IPS-NIHi7 (cell line): Measurements from ENCODE around the gene DHX15.
"Not testable (repeated sequence)": the region's sequence is repeated elsewhere in the genome, so short reads cannot be mapped to it uniquely, and the experiment has no call there.

Experiments
- DNase-seq: peaks from one replicate; pipeline ENCODE4 v3.0.0; 2012; ENCODE audit warnings: mixed read lengths; ENCODE audit errors: extremely low spot score

Gene DHX15

GRCh38 chr4:24544208-24544988, 40.0 kb downstream of the DHX15 start:
- DNase-seq, result no peak

GRCh38 chr4:24537025-24537424, 47.3 kb downstream of the DHX15 start:
- DNase-seq, result peak; percentile 20

GRCh38 chr4:24535399-24535798, 49.0 kb downstream of the DHX15 start:
- DNase-seq, result no peak

- no peak for DNase-seq
Measured at GRCh38 chr4:24533364-24533763, 51.0 kb downstream of the DHX15 start.

- no peak for DNase-seq
Measured at GRCh38 chr4:24529555-24529954, 54.8 kb downstream of the DHX15 start.

GRCh38 chr4:24527371-24527770, 57.0 kb downstream of the DHX15 start:
- no peak for DNase-seq

GRCh38 chr4:24521544-24521943, 62.8 kb downstream of the DHX15 start:
- no peak for DNase-seq

- DNase-seq, result no peak
Measured at GRCh38 chr4:24519649-24520048, 64.7 kb downstream of the DHX15 start.

- DNase-seq, result no peak
Measured at GRCh38 chr4:24517676-24518075, 66.7 kb downstream of the DHX15 start.

GRCh38 chr4:24516926-24517325, 67.4 kb downstream of the DHX15 start:
- no peak for DNase-seq

GRCh38 chr4:24515698-24516097, 68.7 kb downstream of the DHX15 start:
- DNase-seq, result peak; percentile 39

- peak; percentile 28 for DNase-seq
Measured at GRCh38 chr4:24514808-24515207, 69.5 kb downstream of the DHX15 start.

- DNase-seq, result no peak
Measured at GRCh38 chr4:24513718-24514117, 70.6 kb downstream of the DHX15 start.

GRCh38 chr4:24511371-24512063, 72.8 kb downstream of the DHX15 start:
- DNase-seq, result peak; percentile 35

GRCh38 chr4:24510091-24510490, 74.3 kb downstream of the DHX15 start:
- DNase-seq, result no peak

GRCh38 chr4:24508541-24508940, 75.8 kb downstream of the DHX15 start:
- no peak for DNase-seq

- DNase-seq, result no peak
Measured at GRCh38 chr4:24507439-24507838, 76.9 kb downstream of the DHX15 start.

- not testable (repeated sequence) for DNase-seq
Measured at GRCh38 chr4:24503090-24503489, 81.3 kb downstream of the DHX15 start.

- no peak for DNase-seq
Measured at GRCh38 chr4:24497221-24497620, 87.1 kb downstream of the DHX15 start.

GRCh38 chr4:24496597-24496996, 87.8 kb downstream of the DHX15 start:
- DNase-seq, result no peak

- DNase-seq, result no peak
Measured at GRCh38 chr4:24495388-24495787, 89.0 kb downstream of the DHX15 start.

- no peak for DNase-seq
Measured at GRCh38 chr4:24489870-24490269, 94.5 kb downstream of the DHX15 start.
